ENCODE results near the gene SRBD1. TPM values are rescaled to one million over a fixed set of nuclear protein-coding genes. Genes with fewer than 3 reads are reported as not detected.

Gene SRBD1
- total RNA-seq, 1 donor from 2014 or later = 9.1 TPM

- no peak for TF ChIP-seq POLR2AphosphoS5 (IDR thresholded peaks at IDR 0.05; ENCODE audit: insufficient read depth in 1 of 2, low read depth in 1 of 2)
- no peak for TF ChIP-seq CTCF (IDR thresholded peaks at IDR 0.05)
- TF ChIP-seq POLR2A (IDR thresholded peaks at IDR 0.05) = no peak
- H3K4me1 ChIP-seq = no peaks in the 10 kb centered on the region
- intact Hi-C loops (cut with DNase I) = no loop called here
Measured at GRCh38 chr2:45559436-45559835, 51.6 kb downstream of the SRBD1 start.

GRCh38 chr2:45554742-45555140, 56.3 kb downstream of the SRBD1 start:
- no peaks in the 10 kb centered on the region for H3K4me1 ChIP-seq
- no peaks in the 10 kb centered on the region for H3K27me3 ChIP-seq
- H3K27ac ChIP-seq = no peak overlapping the region
- TF ChIP-seq POLR2AphosphoS5 (IDR thresholded peaks at IDR 0.05; ENCODE audit: insufficient read depth in 1 of 2, low read depth in 1 of 2) (no peak), POLR2A (IDR thresholded peaks at IDR 0.05) (no peak), CTCF (IDR thresholded peaks at IDR 0.05) (no peak)
- intact Hi-C loops (cut with DNase I) = no loop called here
- DNase-seq (ENCODE audit: extremely low spot score in 2 of 2) = no peak
- no peak overlapping the region for H3K4me3 ChIP-seq
- no peaks in the 10 kb centered on the region for H3K9me3 ChIP-seq
- H3K36me3 ChIP-seq = no peaks in the 10 kb centered on the region

More at GRCh38 chr2:45559436-45559835, 51.6 kb downstream of the SRBD1 start:
- Histone ChIP-seq H3K9me3 (no peaks in the 10 kb centered on the region), H3K27me3 (no peaks in the 10 kb centered on the region), H3K27ac (no peak overlapping the region), H3K4me3 (no peak overlapping the region), H3K36me3 (no peaks in the 10 kb centered on the region)
- DNase-seq (ENCODE audit: extremely low spot score in 2 of 2) = no peak

GRCh38 chr2:45554073-45554741, 56.9 kb downstream of the SRBD1 start:
- Histone ChIP-seq H3K4me3 (no peak overlapping the region), H3K27me3 (no peaks in the 10 kb centered on the region), H3K4me1 (no peaks in the 10 kb centered on the region), H3K27ac (no peak overlapping the region), H3K9me3 (no peaks in the 10 kb centered on the region), H3K36me3 (no peaks in the 10 kb centered on the region)
- intact Hi-C loops (cut with DNase I) = no loop called here
- DNase-seq (ENCODE audit: extremely low spot score in 2 of 2) = no peak
- no peak for TF ChIP-seq POLR2AphosphoS5 (IDR thresholded peaks at IDR 0.05; ENCODE audit: insufficient read depth in 1 of 2, low read depth in 1 of 2)

GRCh38 chr2:45551862-45552261, 59.2 kb downstream of the SRBD1 start:
- Histone ChIP-seq H3K27ac (no peak overlapping the region), H3K27me3 (no peaks in the 10 kb centered on the region), H3K4me1 (no peaks in the 10 kb centered on the region), H3K36me3 (peaks cover 0 to 4% of the 10 kb centered on the region in 2 donors), H3K9me3 (no peaks in the 10 kb centered on the region), H3K4me3 (no peak overlapping the region)
- DNase-seq (ENCODE audit: extremely low spot score in 2 of 2) = no peak
- intact Hi-C loops (cut with DNase I) = no loop called here
- TF ChIP-seq POLR2A (IDR thresholded peaks at IDR 0.05) (no peak), CTCF (IDR thresholded peaks at IDR 0.05) (no peak), POLR2AphosphoS5 (IDR thresholded peaks at IDR 0.05; ENCODE audit: insufficient read depth in 1 of 2, low read depth in 1 of 2) (no peak)

GRCh38 chr2:45545943-45546342, 65.1 kb downstream of the SRBD1 start:
- H3K9me3 ChIP-seq = no peaks in the 10 kb centered on the region
- no peak for TF ChIP-seq POLR2A (IDR thresholded peaks at IDR 0.05)
- TF ChIP-seq POLR2AphosphoS5 (IDR thresholded peaks at IDR 0.05; ENCODE audit: insufficient read depth in 1 of 2, low read depth in 1 of 2) = no peak
- TF ChIP-seq CTCF (IDR thresholded peaks at IDR 0.05) = no peak
- peaks cover 0 to 35% of the 10 kb centered on the region in 2 donors for H3K36me3 ChIP-seq
- no peaks in the 10 kb centered on the region for H3K4me1 ChIP-seq
- intact Hi-C loops (cut with DNase I) = no loop called here
- DNase-seq (ENCODE audit: extremely low spot score in 2 of 2) = no peak
- no peak overlapping the region for H3K27ac ChIP-seq
- no peaks in the 10 kb centered on the region for H3K27me3 ChIP-seq
- H3K4me3 ChIP-seq = no peak overlapping the region
